ENCODE data around the gene ERCC6L2.

GRCh38 chr9:96009690-96010472 lies 134.4 kb downstream of the ERCC6L2 start:
- TF ChIP-seq USF2 (CRISPR knock-in tag; IDR thresholded peaks at IDR 0.05) (no peak), CBFB (CRISPR knock-in tag; IDR thresholded peaks at IDR 0.05; ENCODE audit: low read depth) (no peak), CTCF (IDR thresholded peaks at IDR 0.05) (no peak), PRRX2 (CRISPR knock-in tag; IDR thresholded peaks at IDR 0.05) (no peak), FOXJ3 (CRISPR knock-in tag; IDR thresholded peaks at IDR 0.05; ENCODE audit: borderline replicate concordance) (no peak)

All from WTC11 (cell line).